Measurements from ENCODE around the gene EFCAB9.

EFCAB9 gene

DNA sequence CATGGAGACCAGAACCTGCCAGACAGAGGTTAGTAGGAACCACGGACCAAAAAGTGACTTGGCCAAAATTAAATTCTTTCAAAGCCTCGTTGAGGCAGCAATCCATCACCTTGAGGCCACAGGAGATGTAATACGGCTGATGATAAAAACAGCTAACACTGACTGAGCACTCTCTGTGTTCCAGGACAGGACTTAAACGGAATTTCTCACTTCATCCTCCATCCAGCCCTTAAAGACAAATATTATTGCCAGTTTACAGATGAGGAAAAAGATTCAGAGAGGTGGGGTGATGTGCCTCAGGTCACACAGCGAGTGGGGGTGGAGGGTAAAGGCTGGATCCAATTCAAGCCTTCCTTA, 31.0 kb upstream of the EFCAB9 start:
- no peak for DNase-seq (ENCODE audit: low read depth in 1 of 2, low spot score in 1 of 2)
- no peak overlapping the region for H3K27ac ChIP-seq (replicated peaks)
- H3K4me3 ChIP-seq (replicated peaks; ENCODE audit: insufficient read depth, low read length), result no peak overlapping the region
- no peaks in the 10 kb centered on the region for H3K27me3 ChIP-seq (ENCODE audit: insufficient read depth, poor library complexity, severe bottlenecking)
- TF ChIP-seq POLR2AphosphoS5 (IDR thresholded peaks at IDR 0.05; ENCODE audit: low read depth), result no peak
- no peak for TF ChIP-seq GABPA (IDR thresholded peaks at IDR 0.05; ENCODE audit: low read depth)
- no peak for TF ChIP-seq SPI1 (IDR thresholded peaks at IDR 0.05; ENCODE audit: borderline replicate concordance, low read depth)
- TF ChIP-seq CTCF (IDR thresholded peaks at IDR 0.05; ENCODE audit: insufficient read depth, low read length), result no peak
- no peak for TF ChIP-seq REST (IDR thresholded peaks at IDR 0.05; ENCODE audit: insufficient replicate concordance, low read depth)

GRCh38 chr5:172163346-172163745, 30.6 kb upstream of the EFCAB9 start:
- no peak for DNase-seq (ENCODE audit: low read depth in 1 of 2, low spot score in 1 of 2)
- TF ChIP-seq SPI1 (IDR thresholded peaks at IDR 0.05; ENCODE audit: borderline replicate concordance, low read depth), result no peak
- no peak for TF ChIP-seq CTCF (IDR thresholded peaks at IDR 0.05; ENCODE audit: insufficient read depth, low read length)
- TF ChIP-seq POLR2AphosphoS5 (IDR thresholded peaks at IDR 0.05; ENCODE audit: low read depth), result no peak
- TF ChIP-seq REST (IDR thresholded peaks at IDR 0.05; ENCODE audit: insufficient replicate concordance, low read depth), result no peak
- TF ChIP-seq GABPA (IDR thresholded peaks at IDR 0.05; ENCODE audit: low read depth), result no peak

DNA sequence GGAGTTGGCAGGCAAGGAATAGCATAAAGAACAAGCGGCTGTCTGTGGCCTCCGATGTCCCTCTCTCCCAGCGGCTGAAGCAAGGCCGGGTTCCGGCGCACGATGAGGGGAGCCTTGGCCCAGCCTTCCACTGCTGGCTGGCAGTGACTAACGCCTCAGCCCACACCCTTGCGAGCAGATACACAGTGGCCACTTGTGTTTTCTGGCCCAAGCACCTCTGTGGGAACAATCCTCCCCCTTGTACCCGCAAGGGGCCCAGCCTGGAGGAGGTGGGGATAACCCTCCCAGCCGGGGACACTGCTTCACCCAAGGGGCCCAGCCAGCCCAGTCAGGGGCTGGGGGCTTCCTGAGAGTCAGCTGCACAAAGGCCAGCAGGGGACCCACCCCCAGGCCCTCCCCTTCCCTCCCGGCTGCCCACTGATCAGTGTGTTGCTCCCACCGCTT, 29.2 kb upstream of the EFCAB9 start:
- H3K27ac ChIP-seq (replicated peaks), result no peak overlapping the region
- DNase-seq (ENCODE audit: low read depth in 1 of 2, low spot score in 1 of 2), result no peak
- H3K4me3 ChIP-seq (replicated peaks; ENCODE audit: insufficient read depth, low read length), result no peak overlapping the region
- no peaks in the 10 kb centered on the region for H3K27me3 ChIP-seq (ENCODE audit: insufficient read depth, poor library complexity, severe bottlenecking)
- TF ChIP-seq POLR2AphosphoS5 (IDR thresholded peaks at IDR 0.05; ENCODE audit: low read depth) (no peak), REST (IDR thresholded peaks at IDR 0.05; ENCODE audit: insufficient replicate concordance, low read depth) (no peak), CTCF (IDR thresholded peaks at IDR 0.05; ENCODE audit: insufficient read depth, low read length) (no peak), SPI1 (IDR thresholded peaks at IDR 0.05; ENCODE audit: borderline replicate concordance, low read depth) (no peak), GABPA (IDR thresholded peaks at IDR 0.05; ENCODE audit: low read depth) (no peak)

More at GRCh38 chr5:172163346-172163745, 30.6 kb upstream of the EFCAB9 start:
- Histone ChIP-seq H3K4me3 (replicated peaks; ENCODE audit: insufficient read depth, low read length) (no peak overlapping the region), H3K27me3 (ENCODE audit: insufficient read depth, poor library complexity, severe bottlenecking) (no peaks in the 10 kb centered on the region), H3K27ac (replicated peaks) (no peak overlapping the region)

Measured in HL-60 (cell line).